Small intestine (tissue), 7 donors: ENCODE data around the gene COG1. TPM values are rescaled to one million over a fixed set of nuclear protein-coding genes. Genes with fewer than 3 reads are reported as not detected.
A peak's percentile ranks its signal among the peaks of the same experiment; 100 is the strongest.

Experiments used
- DNase-seq, 2 donors: peaks; one replicate each; pipeline versions ENCODE4 v3.0.0 to v3.0.0-alpha.2; 2013
- FAIRE-seq: peaks from 2 replicates; lab custom pipeline; 2012; peaks lifted over from hg19 to GRCh38; lab: Jason Lieb, UNC
- H3K27ac ChIP-seq, 3 donors: one replicate each; pipeline ENCODE4 v1.5.1; 2013; ENCODE audit warnings: low read length in 2 of 3, mild to moderate bottlenecking in 2 of 3, control low read depth in 1 of 3, inconsistent platforms in 1 of 3, low read depth in 1 of 3, moderate library complexity in 1 of 3
- H3K27me3 ChIP-seq, 3 donors: one replicate each; pipeline ENCODE4 v1.6.1; 2013; ENCODE audit warnings: low read length in 3 of 3, inconsistent platforms in 1 of 3; ENCODE audit not compliant: control insufficient read depth in 3 of 3, insufficient read depth in 3 of 3
- H3K36me3 ChIP-seq, 3 donors: one replicate each; pipeline ENCODE4 v1.6.1; 2013; ENCODE audit warnings: low read length in 3 of 3, inconsistent platforms in 1 of 3, low read depth in 1 of 3, mild to moderate bottlenecking in 1 of 3, moderate library complexity in 1 of 3; ENCODE audit not compliant: control insufficient read depth in 3 of 3, insufficient read depth in 2 of 3
- H3K4me1 ChIP-seq, 3 donors: one replicate each; pipeline ENCODE4 v1.6.1; 2013; ENCODE audit warnings: low read length in 2 of 3, inconsistent platforms in 1 of 3, low read depth in 1 of 3, mild to moderate bottlenecking in 1 of 3, moderate library complexity in 1 of 3; ENCODE audit not compliant: control insufficient read depth in 3 of 3, insufficient read depth in 2 of 3
- H3K4me3 ChIP-seq, 3 donors: one replicate each; pipeline ENCODE4 v1.5.1; 2013; ENCODE audit warnings: low read length in 3 of 3, control low read depth in 1 of 3, inconsistent platforms in 1 of 3, low read depth in 1 of 3, mild to moderate bottlenecking in 1 of 3, moderate library complexity in 1 of 3
- H3K9me3 ChIP-seq, 2 donors: one replicate each; pipeline ENCODE4 v1.6.1; 2013; ENCODE audit warnings: low read depth in 1 of 2, low read length in 1 of 2; ENCODE audit not compliant: control insufficient read depth in 2 of 2, insufficient read depth in 1 of 2
- WGBS, 3 donors: extraction: QIAGEN DNeasy Blood & Tissue Kit; methylation state at CpG; one replicate each; pipeline ENCODE4 v1.1.7; 2013; 5-methylcytosine and 5-hydroxymethylcytosine counted together
- polyA plus RNA-seq, 4 donors: library from polyadenylated mRNA; stranded (reverse) in 3 of 4; unstranded in 1 of 4; fragments of 200-250 nt in 3 of 4; fragments of 120-200 nt in 1 of 4; gene quantifications; one replicate each; pipeline versions ENCODE4 v1.2.1 to v1.2.3, GENCODE V29; 2013
- donor health status: healthy with polysubstance abuse.
- donor health status: control.
- donor health status: control.
- donor health status: Bipolar disorder and iron deficiency.
- donor health status: healthy.

The COG1 gene
- polyA plus RNA-seq, 4 donors = 9.2 to 30.9 (median 16.4) TPM

DNA sequence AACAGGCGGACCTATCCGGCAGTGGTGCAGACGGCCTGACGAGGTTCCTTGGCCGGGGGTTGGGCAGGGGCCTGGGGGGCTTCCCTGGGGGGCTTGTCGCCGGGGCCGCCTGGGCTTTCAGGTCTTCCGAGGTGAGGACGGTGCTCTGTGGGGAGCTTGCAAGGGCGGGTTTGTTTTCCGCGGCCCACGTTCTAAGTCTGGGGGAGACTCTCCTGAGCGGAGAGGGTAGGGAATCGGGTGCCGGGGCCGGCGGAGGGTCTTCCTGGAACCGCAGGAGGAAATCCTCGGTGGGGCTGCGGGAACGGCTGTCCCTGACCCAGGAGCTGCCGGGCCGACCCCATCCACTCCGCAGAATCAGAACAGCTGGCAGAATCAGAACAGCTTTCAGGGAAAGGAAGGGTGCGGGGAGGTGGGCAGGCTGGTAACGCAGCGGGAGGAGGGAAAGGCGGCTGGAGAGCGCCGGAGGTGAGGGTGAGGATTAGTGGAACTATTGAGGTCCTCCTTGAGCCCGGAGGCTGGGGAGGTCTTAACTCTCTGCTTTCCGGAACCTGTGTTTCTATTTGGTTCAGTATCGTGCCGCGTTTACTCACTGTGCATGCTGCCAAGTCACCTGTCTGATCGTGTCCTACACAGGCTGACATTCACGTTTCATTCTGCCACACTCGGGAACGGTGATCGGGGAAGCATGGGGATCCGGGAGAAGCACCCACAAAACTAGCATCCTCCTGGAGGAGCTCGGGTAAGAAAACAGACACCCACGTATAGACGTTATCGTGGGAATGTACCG lies 39.9 kb downstream of the COG1 start:
- Histone ChIP-seq H3K27ac (peak overlapping the region; percentile 69 to 78 (median 74)), H3K9me3 (no peaks in the 10 kb centered on the region), H3K27me3 (no peaks in the 10 kb centered on the region), H3K36me3 (peaks cover 0 to 4% (median 0%) of the 10 kb centered on the region in 3 donors), H3K4me1 (peaks cover 2 to 11% (median 7%) of the 10 kb centered on the region in 3 donors), H3K4me3 (peak overlapping the region; percentile 59 to 97 (median 92))
- peak in 1 of 2 donors; percentile 55 for DNase-seq
- FAIRE-seq = no peak
- 0 to 1% (median 1%) methylated on average over 45 to 48 of the region's 48 CpGs for WGBS, 3 donors

DNA sequence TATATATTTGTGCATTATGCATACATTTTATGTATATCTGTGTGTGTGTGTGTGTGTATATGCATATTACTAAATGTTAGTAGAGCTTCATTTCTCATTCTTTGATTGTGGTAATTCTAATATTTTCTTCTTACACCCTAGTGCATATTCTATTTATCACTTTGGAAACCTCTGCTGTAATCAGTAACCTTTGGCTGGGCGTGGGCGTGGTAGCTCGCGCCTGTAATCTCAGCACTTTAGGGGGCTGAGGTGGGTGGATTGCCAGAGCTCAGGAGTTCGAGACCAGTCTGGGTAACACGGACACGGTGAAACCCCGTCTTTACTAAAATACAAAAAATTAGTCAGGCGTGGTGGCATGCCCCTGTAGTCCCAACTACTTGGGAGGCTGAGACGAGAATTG lies 41.9 kb downstream of the COG1 start:
- Histone ChIP-seq H3K36me3 (peaks cover 0 to 6% (median 0%) of the 10 kb centered on the region in 3 donors), H3K27ac (peak overlapping the region in 1 of 3 donors; percentile 38), H3K4me1 (peaks cover 0 to 9% (median 7%) of the 10 kb centered on the region in 3 donors), H3K4me3 (no peak overlapping the region), H3K27me3 (no peaks in the 10 kb centered on the region), H3K9me3 (no peaks in the 10 kb centered on the region)
- FAIRE-seq (no peak), DNase-seq (peak; percentile 76 to 82)
- 27 to 64% (median 47%) methylated on average over 10 of the region's 10 CpGs for whole genome bisulfite sequencing, 3 donors

DNA sequence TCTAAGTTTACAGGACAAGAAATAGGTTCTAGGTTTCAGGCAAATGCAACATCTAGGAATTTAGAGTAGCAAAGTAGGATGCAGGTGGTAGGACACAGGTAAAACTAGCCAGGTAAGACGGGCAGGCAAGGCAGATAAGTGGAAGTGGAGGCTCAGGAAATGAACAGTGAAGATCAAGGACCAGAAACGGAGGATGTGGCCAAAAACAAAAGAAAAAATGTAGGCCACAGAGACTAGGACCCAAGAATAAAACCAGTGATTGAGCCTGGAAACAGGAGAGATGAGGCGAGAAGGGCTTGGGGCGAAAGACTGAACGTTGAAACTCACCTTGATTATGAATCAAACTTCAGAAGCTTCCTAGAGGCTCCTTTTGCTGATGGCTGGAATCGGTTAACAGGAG lies 44.9 kb downstream of the COG1 start:
- FAIRE-seq (no peak), DNase-seq (no peak)
- Histone ChIP-seq H3K27me3 (no peaks in the 10 kb centered on the region), H3K4me1 (peaks cover 0 to 7% (median 0%) of the 10 kb centered on the region in 3 donors), H3K4me3 (no peak overlapping the region), H3K27ac (no peak overlapping the region), H3K9me3 (no peaks in the 10 kb centered on the region), H3K36me3 (peaks cover 0 to 17% (median 0%) of the 10 kb centered on the region in 3 donors)
- 61 to 71% (median 68%) methylated on average over 6 of the region's 6 CpGs for WGBS, 3 donors

DNA sequence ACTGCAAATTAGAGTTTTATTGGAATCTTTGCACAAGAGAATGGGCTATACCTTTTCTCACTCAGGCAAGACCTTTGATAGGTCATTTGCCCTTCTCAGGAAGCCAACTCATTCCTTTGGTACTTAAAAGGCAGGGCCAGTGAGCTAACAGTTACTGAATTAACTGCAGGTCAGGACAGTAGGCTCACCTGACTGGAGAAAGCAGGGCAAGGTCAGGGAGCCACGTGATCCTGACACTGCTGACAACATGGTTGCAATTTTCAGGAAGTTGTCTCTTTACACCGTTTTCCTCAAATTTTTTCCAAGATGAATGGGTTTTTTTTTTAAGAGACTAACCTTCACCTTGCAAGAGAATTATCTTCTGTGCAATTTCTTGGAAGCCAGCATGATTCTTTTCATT lies 47.7 kb downstream of the COG1 start:
- Histone ChIP-seq H3K9me3 (no peaks in the 10 kb centered on the region), H3K4me1 (peaks cover 0 to 2% (median 0%) of the 10 kb centered on the region in 3 donors), H3K4me3 (no peak overlapping the region), H3K36me3 (peaks cover 0 to 23% (median 0%) of the 10 kb centered on the region in 3 donors), H3K27me3 (no peaks in the 10 kb centered on the region), H3K27ac (no peak overlapping the region)
- DNase-seq = no peak
- FAIRE-seq = no peak
- 67 to 74% (median 72%) methylated on average over 2 of the region's 2 CpGs for WGBS, 3 donors

DNA sequence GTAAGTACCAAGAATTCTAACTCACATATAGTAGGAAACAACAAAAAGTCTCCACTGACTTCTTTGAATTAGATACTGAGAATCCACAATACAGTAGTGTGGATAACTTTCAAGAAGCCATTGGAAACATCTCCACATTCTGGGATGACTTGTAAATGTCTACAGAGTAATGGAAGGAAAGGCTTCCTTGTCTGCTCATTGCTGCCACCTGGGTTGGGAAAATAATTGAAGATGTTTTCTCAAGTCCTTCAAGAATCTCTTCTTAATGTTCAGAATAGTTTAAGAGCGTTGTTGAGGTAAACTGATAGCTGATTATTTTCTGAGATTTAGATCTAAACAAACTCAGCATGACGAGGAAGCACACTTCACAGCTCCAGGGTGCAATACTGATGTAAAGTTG lies 54.9 kb downstream of the COG1 start:
- FAIRE-seq (no peak), DNase-seq (peak; percentile 20 to 28)
- no peaks in the 10 kb centered on the region for H3K9me3 ChIP-seq
- WGBS, 3 donors = 79 to 98% (median 82%) methylated on average over 2 of the region's 2 CpGs
- H3K4me3 ChIP-seq = no peak overlapping the region
- no peak overlapping the region for H3K27ac ChIP-seq
- peaks cover 0 to 20% (median 0%) of the 10 kb centered on the region in 3 donors for H3K36me3 ChIP-seq
- no peaks in the 10 kb centered on the region for H3K4me1 ChIP-seq
- H3K27me3 ChIP-seq = peaks cover 0 to 3% (median 0%) of the 10 kb centered on the region in 3 donors

DNA sequence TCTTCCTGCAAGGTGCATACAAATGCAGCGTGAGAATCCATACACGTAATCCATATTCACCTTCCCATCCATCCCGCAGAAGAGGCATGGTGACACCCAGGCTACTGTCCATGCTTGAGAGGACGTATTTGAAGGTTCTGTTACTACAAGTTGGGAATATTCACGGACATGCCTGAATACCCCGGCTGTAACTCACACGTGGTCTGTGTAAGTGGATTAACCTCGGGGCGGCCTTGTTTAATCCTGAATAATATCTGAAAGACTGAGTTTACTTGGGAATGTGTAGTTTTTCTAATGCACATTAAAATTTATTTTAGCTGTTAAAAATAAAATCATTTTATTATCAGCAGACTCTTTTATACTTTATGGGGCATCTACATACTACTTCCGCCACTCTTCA lies 55.7 kb downstream of the COG1 start:
- 93 to 95% (median 93%) methylated on average over 10 of the region's 10 CpGs for WGBS, 3 donors
- peaks cover 0 to 3% (median 0%) of the 10 kb centered on the region in 3 donors for H3K27me3 ChIP-seq
- H3K27ac ChIP-seq = no peak overlapping the region
- no peak for FAIRE-seq
- H3K36me3 ChIP-seq = peaks cover 0 to 20% (median 0%) of the 10 kb centered on the region in 3 donors
- no peak for DNase-seq
- no peaks in the 10 kb centered on the region for H3K4me1 ChIP-seq
- no peak overlapping the region for H3K4me3 ChIP-seq
- no peaks in the 10 kb centered on the region for H3K9me3 ChIP-seq

DNA sequence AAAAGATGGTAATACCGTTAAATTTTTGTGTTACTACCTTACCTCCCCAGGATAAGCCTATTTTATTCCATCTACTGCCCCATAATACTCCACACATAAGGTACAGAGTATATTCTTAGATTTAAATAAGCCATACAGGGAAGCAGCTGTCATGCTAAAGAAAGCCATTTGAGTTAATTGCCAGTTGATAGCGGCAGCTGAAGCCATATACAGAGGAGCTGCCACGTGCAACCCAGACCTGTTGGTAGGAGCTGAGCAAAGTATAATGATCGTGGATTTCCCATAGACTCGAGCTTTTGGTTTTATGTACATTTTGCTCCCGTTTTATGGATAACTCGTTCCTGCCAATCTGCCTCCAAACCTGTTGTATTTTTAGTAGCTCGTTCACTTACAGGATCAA lies 56.8 kb downstream of the COG1 start:
- FAIRE-seq (no peak), DNase-seq (no peak)
- Histone ChIP-seq H3K4me3 (no peak overlapping the region), H3K9me3 (no peaks in the 10 kb centered on the region), H3K27ac (no peak overlapping the region), H3K36me3 (peaks cover 0 to 14% (median 0%) of the 10 kb centered on the region in 3 donors), H3K27me3 (peaks cover 0 to 3% (median 0%) of the 10 kb centered on the region in 3 donors), H3K4me1 (no peaks in the 10 kb centered on the region)
- 24 to 76% (median 47%) methylated on average over 8 of the region's 8 CpGs for WGBS, 3 donors

DNA sequence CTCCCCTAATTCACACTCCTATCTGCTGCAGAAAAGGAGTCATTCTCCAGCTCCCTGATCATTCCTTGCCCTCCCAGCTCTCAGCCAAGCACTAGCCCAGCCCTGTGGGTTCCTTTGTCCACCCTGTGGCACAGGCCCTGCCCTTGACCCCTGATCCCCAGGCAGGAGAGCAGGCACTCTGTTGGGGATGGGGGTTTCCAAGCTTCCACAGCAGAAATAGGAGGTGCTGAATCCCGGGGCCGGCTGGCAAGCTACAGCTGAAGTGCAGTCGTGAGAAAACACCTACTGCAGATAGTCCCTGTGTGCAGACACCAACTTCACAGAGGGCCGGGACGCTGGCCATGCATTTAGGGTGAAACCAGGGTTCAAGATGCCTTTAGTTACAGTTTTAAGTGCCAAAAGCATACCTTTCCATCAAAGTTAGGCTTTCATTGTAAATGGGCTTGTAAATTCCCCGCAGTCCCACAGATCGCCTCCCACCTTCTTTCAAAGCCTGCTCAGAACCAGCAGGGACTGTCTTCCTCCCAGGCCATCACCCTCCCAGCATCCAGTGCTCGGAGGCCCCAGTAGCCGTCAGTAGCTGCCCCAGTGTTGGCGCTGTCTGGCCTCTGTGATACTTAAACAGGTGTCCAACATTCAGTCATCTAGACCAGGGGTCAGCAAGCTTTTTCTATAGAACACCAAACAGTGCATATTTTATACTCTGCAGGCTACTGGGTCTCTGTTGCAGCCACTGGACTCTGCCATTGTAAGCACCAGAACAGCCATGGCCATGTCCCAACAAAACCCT lies 58.2 kb downstream of the COG1 start:
- Histone ChIP-seq H3K27ac (no peak overlapping the region), H3K4me1 (peaks cover 0 to 3% (median 0%) of the 10 kb centered on the region in 3 donors), H3K36me3 (peaks cover 0 to 12% (median 0%) of the 10 kb centered on the region in 3 donors), H3K4me3 (no peak overlapping the region), H3K9me3 (no peaks in the 10 kb centered on the region), H3K27me3 (peaks cover 0 to 3% (median 0%) of the 10 kb centered on the region in 3 donors)
- FAIRE-seq = no peak
- WGBS, 3 donors = 84 to 85% (median 85%) methylated on average over 10 of the region's 10 CpGs
- DNase-seq = no peak
